GM12873 (cell line): ENCODE results near the gene DSCAML1.

Experiments used
- TF ChIP-seq, protein P1 (sequence below): IDR thresholded peaks from 2 replicates; pipeline ENCODE4 v1.5.1; 2012; ENCODE audit warnings: low read depth, mild to moderate bottlenecking, moderate library complexity, low read length, control low read depth; ENCODE audit not compliant: insufficient read depth; ENCODE audit errors: missing control alignments

The DSCAML1 gene

DNA sequence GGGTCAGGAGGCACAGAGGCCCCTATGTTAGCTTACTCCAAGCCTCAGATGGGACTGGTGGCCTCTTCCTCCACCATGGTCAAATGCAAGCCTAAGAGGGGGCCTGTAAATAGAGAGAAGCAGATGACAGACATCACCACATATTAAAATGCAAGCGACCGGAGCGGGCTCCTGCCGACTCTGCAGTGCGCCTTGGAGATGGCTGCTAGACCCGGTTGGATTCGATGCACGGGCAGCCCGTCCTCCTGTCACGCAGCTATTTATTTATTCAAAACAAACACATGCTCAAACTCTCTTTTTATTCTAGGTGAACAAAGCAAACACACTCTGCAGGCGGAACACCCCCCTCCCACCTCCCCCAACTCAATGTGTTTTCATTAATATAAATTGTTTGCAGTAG lies 208.0 kb downstream of the DSCAML1 start:
- TF ChIP-seq, protein P1, sequence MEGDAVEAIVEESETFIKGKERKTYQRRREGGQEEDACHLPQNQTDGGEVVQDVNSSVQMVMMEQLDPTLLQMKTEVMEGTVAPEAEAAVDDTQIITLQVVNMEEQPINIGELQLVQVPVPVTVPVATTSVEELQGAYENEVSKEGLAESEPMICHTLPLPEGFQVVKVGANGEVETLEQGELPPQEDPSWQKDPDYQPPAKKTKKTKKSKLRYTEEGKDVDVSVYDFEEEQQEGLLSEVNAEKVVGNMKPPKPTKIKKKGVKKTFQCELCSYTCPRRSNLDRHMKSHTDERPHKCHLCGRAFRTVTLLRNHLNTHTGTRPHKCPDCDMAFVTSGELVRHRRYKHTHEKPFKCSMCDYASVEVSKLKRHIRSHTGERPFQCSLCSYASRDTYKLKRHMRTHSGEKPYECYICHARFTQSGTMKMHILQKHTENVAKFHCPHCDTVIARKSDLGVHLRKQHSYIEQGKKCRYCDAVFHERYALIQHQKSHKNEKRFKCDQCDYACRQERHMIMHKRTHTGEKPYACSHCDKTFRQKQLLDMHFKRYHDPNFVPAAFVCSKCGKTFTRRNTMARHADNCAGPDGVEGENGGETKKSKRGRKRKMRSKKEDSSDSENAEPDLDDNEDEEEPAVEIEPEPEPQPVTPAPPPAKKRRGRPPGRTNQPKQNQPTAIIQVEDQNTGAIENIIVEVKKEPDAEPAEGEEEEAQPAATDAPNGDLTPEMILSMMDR = no peak

DNA sequence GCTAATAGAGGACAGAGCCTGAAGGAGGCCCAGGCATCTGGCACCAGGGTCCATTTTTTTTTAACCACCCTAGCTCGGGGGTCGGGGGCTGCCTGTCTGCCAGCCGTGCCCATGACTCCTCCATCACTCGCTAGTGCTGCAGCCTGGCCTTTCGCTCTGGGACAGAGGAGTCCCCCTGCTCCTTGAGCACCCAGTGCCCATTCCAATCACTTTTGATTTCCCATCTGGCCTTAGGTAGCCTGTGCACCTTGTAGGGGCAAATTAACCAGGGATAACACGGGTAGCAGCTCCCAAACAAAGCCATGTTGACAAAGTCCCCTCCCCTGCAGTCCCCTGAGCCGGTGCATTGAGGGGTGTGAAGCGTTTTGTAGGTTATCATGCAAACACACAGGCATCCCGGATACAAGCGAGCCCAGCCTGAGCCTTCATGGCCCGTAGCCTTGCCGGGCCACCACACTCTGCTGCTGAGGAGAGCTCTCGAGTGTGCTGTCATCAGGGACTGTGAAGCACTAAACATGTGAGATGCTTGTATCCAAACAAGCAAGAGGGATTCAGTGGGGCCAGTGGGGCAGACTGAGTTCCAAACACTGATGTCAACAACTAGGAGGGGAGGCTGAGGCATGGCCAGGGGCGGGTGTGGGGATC lies 208.7 kb downstream of the DSCAML1 start:
- TF ChIP-seq, protein P1 = no peak

DNA sequence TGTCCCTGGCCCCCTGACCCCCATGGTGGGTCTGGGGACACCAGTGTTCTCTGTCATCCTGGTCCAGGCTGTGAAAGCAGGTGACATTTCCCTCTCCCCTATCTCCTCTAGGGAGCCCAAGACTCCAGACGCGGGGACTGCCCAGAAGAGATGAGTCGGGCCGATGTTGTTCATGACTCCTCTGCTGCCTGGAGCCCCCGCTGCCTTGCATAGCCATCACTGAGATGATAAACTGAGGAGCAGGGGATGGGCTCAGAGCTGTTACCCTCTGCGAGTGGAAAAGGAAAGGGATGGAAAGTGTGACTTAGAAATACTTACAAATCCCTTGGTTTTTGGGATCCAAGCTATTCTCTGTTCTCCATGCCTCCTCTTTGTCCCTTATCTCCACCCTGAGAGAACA lies 209.6 kb downstream of the DSCAML1 start:
- TF ChIP-seq, protein P1 = no peak

DNA sequence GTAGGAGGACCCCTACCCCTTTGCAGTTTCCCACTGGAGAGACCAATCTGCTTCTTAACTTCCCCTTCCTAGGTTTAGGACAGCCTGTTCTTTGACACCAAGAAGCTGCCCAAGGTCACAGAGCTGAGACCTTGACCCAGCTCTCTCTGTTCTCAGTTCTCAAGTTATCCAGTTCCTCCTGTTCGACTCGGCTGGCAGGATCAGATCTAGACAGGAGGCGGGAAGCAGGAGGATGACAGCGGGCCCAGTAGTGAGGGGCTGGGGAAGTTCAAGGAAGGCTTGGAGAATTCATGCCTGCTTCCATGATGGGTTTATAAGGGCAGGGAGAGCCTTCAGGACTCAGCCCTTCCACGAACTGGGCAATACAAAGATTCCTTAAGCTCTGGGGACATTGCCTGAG lies 210.6 kb downstream of the DSCAML1 start:
- TF ChIP-seq, protein P1 = no peak

DNA sequence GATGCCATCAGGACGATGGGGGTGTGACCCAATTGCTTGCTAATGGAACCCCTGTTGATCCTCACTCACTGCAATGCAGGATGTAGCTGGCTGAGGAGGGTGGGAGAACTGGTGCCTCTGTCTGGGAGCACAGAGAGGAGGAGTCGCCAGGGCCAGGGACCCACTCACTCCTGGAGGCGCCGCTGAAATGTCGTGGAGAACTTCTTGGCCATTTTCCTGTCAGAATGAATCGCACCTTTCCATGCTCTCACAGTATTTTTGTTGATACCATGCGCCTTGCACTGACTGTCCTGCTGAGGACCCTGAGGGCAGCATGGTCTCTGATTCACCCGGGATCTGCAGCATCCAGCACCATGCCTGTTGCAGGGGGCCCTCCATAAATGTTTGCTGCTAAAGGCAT lies 211.4 kb downstream of the DSCAML1 start:
- TF ChIP-seq, protein P1 = no peak

DNA sequence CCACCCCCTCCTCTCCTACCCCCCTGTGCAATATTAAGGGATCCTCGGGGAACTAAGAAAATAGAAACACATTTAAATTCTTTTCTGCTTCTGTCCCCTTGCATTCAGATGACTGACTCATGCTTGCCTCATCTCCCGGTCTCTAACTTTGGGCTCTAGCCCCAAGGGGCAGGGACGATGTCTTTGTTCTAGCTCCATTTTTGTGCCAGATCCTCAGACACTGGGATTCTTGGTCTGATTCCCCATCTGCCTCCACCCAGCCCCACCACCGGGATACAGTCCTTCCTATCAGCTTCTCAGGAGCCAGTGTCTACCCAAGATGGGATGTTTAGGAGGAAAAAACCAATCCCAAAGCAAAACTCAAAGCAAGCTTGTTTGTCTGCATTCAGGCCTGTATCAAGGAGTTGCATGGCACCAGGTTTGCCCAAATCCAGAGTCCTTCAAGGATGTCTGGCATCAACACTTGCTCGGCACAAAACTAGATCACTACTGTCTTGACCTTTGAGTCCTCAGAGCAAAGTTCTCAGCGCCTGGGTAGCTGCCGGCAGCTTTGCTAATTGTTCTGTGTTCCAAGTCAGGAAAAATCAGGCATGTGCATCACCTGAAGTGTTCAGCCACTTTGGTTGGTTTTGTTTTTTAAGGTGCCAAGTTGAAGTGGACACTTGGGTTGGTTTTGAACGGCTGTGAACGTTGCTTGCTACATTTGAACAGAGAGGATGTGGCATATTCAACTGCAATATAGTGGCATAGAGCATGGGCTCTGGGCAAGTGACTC lies 212.8 kb downstream of the DSCAML1 start:
- TF ChIP-seq, protein P1 = no peak

DNA sequence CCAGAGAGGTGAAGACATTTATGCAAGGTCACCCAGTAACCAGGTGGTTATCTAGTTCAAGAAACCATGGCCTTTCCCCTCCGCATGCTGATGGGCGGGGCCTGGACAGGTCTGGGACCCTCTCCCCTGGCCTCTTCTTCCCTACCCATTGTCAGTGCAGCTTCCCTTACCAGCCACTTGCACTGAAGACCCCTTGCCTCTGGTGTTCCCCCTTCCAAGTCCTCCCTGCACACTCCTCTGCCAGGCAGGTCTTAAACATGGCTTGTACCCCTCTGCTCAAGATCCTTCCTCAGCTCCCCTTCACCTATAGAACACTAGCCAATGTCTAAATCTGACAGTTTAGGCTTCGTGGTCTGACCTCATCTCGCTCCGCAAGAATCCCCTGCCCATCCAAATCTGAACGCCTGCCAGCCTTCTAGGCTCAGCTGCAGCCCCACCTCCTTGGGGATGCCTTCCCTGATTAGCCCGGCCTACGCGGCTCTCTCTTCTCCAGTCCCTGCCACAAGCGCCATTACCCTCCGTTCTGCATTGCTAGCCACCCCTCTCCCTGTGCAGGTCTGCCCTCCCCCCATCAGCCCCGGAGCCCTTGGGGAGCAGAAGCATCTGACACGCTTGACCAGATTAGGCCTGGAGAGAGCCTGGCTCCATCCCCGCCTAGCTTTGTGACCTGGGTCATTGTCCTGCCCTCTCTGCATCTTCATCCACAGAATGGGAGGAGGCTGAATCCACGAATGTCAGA lies 213.8 kb downstream of the DSCAML1 start:
- TF ChIP-seq, protein P1 = no peak
